Measurements from ENCODE around the gene NSG2. TPM values are rescaled to one million over a fixed set of nuclear protein-coding genes. Genes with fewer than 3 reads are reported as not detected.

The NSG2 gene
- total RNA-seq, 1 experiment from 2014 or later = not detected

DNA sequence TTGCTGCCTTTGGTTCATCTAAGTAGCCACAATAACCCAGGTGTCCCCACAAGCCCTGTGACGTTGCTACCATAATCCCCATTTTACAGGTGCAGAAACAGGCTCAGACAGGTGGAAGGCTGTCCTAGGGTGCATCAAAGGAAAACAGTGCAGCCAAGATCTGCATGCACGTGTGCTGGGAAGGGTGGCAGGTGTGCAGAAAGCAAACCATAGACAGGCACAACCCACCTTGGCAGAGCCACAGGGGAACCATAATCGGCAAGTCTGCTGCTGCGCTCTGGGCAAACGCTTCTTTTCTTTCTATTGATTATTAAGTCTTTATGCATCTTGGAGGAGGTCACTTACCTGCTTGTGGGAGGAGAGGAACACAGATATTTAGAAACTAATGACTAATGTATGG is 7.1 kb downstream of the NSG2 start:
- H3K4me2 ChIP-seq (ENCODE audit: low read depth, low read length, poor library complexity, severe bottlenecking) = no peak overlapping the region
- no peaks in the 10 kb centered on the region for H3K9me2 ChIP-seq (replicated peaks; ENCODE audit: insufficient read depth, low read length)
- H3K4me3 ChIP-seq (ENCODE audit: low read length) = no peak overlapping the region
- H3K36me3 ChIP-seq (ENCODE audit: insufficient read depth, low read length) = no peaks in the 10 kb centered on the region
- no peaks in the 10 kb centered on the region for H3K79me2 ChIP-seq (ENCODE audit: low read length)
- H3K27ac ChIP-seq (ENCODE audit: low read length) = no peak overlapping the region
- no peaks in the 10 kb centered on the region for H3K4me1 ChIP-seq (ENCODE audit: low read length)
- H3K9me3 ChIP-seq (ENCODE audit: low read length) = no peaks in the 10 kb centered on the region
- H4K20me1 ChIP-seq (ENCODE audit: insufficient read depth, low read depth, low read length) = no peaks in the 10 kb centered on the region
- no peak for DNase-seq
- no peak overlapping the region for H2AFZ ChIP-seq (ENCODE audit: low read length)
- no peak overlapping the region for H3K9ac ChIP-seq (ENCODE audit: low read length)
- H3K27me3 ChIP-seq (ENCODE audit: low read length) = no peaks in the 10 kb centered on the region

DNA sequence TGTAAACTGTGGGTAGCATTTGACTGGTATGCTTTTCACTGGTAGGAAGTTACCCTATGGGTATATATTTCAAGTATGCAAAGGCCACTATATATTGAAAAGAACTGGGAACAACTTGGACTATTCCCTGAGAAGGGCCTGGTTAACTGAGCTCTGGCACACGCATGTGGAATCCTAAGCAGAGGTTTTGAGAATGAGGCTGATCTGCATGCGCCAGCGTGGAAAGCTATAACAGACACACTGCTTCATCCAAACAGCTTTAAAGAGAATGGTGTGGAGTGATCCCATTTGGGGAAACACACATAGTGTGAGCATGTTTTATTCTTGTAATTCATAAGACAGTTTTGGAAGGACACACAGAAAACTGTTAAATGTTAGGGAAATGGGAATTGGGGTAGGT is 8.4 kb downstream of the NSG2 start:
- Histone ChIP-seq H4K20me1 (ENCODE audit: insufficient read depth, low read depth, low read length) (no peaks in the 10 kb centered on the region), H3K36me3 (ENCODE audit: insufficient read depth, low read length) (no peaks in the 10 kb centered on the region), H3K4me3 (ENCODE audit: low read length) (no peak overlapping the region), H3K27me3 (ENCODE audit: low read length) (no peaks in the 10 kb centered on the region), H2AFZ (ENCODE audit: low read length) (no peak overlapping the region), H3K4me1 (ENCODE audit: low read length) (no peaks in the 10 kb centered on the region), H3K9me3 (ENCODE audit: low read length) (no peaks in the 10 kb centered on the region), H3K27ac (ENCODE audit: low read length) (no peak overlapping the region), H3K9me2 (replicated peaks; ENCODE audit: insufficient read depth, low read length) (no peaks in the 10 kb centered on the region), H3K4me2 (ENCODE audit: low read depth, low read length, poor library complexity, severe bottlenecking) (no peak overlapping the region), H3K79me2 (ENCODE audit: low read length) (no peaks in the 10 kb centered on the region), H3K9ac (ENCODE audit: low read length) (no peak overlapping the region)
- no peak for DNase-seq

DNA sequence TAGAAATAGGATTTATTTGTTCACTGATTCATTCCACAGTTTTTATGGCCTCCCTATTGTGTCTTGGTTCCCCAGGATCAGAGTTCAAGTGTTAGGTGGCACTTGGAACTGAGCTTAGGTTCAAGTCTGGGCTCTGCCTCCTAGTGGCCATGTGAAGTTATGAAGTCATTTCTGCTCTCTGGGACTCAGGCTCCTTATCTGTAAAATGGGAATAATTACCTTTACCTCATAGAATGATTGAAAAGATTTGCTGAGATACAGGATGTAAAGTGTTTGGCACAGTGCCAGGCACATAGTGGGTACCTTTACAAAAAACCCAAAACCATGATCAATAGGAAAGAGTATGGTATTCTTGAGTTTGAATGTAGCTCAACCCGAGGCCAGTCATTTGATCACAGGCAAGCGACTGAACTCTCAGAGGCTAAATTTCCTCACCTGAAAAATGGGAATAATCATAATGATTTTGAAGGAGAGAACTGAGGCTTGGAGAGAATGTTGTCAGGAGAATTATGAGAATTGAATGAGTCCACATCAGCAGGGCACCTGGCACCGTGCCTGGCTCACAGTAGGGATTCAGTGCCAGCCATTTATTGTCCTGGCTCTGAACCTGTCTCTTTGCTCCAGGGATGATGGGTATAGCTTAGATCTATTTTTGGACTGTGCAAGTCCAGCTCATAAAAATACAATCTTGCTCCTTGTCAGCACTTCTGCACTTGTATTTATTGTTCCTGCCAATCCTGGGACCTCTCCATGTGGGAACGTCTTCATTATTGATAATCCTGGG is 10.8 kb downstream of the NSG2 start:
- Histone ChIP-seq H3K9ac (ENCODE audit: low read length) (no peak overlapping the region), H3K79me2 (ENCODE audit: low read length) (no peaks in the 10 kb centered on the region), H3K9me2 (replicated peaks; ENCODE audit: insufficient read depth, low read length) (no peaks in the 10 kb centered on the region), H4K20me1 (ENCODE audit: insufficient read depth, low read depth, low read length) (no peaks in the 10 kb centered on the region), H3K4me1 (ENCODE audit: low read length) (no peaks in the 10 kb centered on the region), H3K27me3 (ENCODE audit: low read length) (no peaks in the 10 kb centered on the region), H3K9me3 (ENCODE audit: low read length) (no peaks in the 10 kb centered on the region), H3K27ac (ENCODE audit: low read length) (no peak overlapping the region), H3K4me3 (ENCODE audit: low read length) (no peak overlapping the region), H3K4me2 (ENCODE audit: low read depth, low read length, poor library complexity, severe bottlenecking) (no peak overlapping the region), H2AFZ (ENCODE audit: low read length) (no peak overlapping the region), H3K36me3 (ENCODE audit: insufficient read depth, low read length) (no peaks in the 10 kb centered on the region)
- DNase-seq = no peak

GRCh38 chr5:174057206-174057605 is 11.7 kb downstream of the NSG2 start:
- H3K27me3 ChIP-seq (ENCODE audit: low read length) = no peaks in the 10 kb centered on the region
- no peaks in the 10 kb centered on the region for H3K79me2 ChIP-seq (ENCODE audit: low read length)
- no peaks in the 10 kb centered on the region for H4K20me1 ChIP-seq (ENCODE audit: insufficient read depth, low read depth, low read length)
- DNase-seq = no peak
- H3K4me1 ChIP-seq (ENCODE audit: low read length) = no peaks in the 10 kb centered on the region
- no peak overlapping the region for H3K4me2 ChIP-seq (ENCODE audit: low read depth, low read length, poor library complexity, severe bottlenecking)
- H3K9me2 ChIP-seq (replicated peaks; ENCODE audit: insufficient read depth, low read length) = no peaks in the 10 kb centered on the region
- no peaks in the 10 kb centered on the region for H3K36me3 ChIP-seq (ENCODE audit: insufficient read depth, low read length)
- no peak overlapping the region for H2AFZ ChIP-seq (ENCODE audit: low read length)
- no peak overlapping the region for H3K4me3 ChIP-seq (ENCODE audit: low read length)
- H3K9ac ChIP-seq (ENCODE audit: low read length) = no peak overlapping the region
- no peak overlapping the region for H3K27ac ChIP-seq (ENCODE audit: low read length)
- H3K9me3 ChIP-seq (ENCODE audit: low read length) = no peaks in the 10 kb centered on the region

- no peak overlapping the region for H3K4me2 ChIP-seq (ENCODE audit: low read depth, low read length, poor library complexity, severe bottlenecking)
- no peaks in the 10 kb centered on the region for H3K79me2 ChIP-seq (ENCODE audit: low read length)
- no peaks in the 10 kb centered on the region for H3K9me3 ChIP-seq (ENCODE audit: low read length)
- H3K36me3 ChIP-seq (ENCODE audit: insufficient read depth, low read length) = no peaks in the 10 kb centered on the region
- no peak for DNase-seq
- H3K9ac ChIP-seq (ENCODE audit: low read length) = no peak overlapping the region
- H3K9me2 ChIP-seq (replicated peaks; ENCODE audit: insufficient read depth, low read length) = no peaks in the 10 kb centered on the region
- H3K4me3 ChIP-seq (ENCODE audit: low read length) = no peak overlapping the region
- no peaks in the 10 kb centered on the region for H4K20me1 ChIP-seq (ENCODE audit: insufficient read depth, low read depth, low read length)
- H3K27me3 ChIP-seq (ENCODE audit: low read length) = no peaks in the 10 kb centered on the region
- no peak overlapping the region for H3K27ac ChIP-seq (ENCODE audit: low read length)
- no peaks in the 10 kb centered on the region for H3K4me1 ChIP-seq (ENCODE audit: low read length)
- H2AFZ ChIP-seq (ENCODE audit: low read length) = no peak overlapping the region
These were observed 13.1 kb downstream of the NSG2 start for GRCh38 chr5:174058433-174059122.

DNA sequence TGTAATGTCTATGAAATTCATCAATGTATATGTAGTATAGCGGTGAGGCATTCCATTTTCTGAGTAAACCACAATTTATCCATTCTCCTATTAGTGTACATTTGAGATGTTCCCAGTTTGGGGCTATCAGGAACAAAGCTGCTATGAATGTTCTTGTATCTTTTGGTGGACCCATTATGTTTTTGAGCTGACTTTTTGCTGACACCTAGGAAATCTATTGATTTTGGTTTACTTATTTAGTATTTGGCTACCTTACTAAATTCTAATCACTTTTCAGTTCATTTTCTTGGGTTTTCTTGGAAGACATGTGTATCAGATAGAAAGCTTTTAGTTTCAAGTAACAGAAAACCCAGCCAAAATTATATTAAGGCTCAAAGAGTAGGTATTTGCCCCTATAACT is 13.7 kb downstream of the NSG2 start:
- Histone ChIP-seq H3K9me3 (ENCODE audit: low read length) (no peaks in the 10 kb centered on the region), H2AFZ (ENCODE audit: low read length) (no peak overlapping the region), H3K9me2 (replicated peaks; ENCODE audit: insufficient read depth, low read length) (no peaks in the 10 kb centered on the region), H3K36me3 (ENCODE audit: insufficient read depth, low read length) (no peaks in the 10 kb centered on the region), H3K4me3 (ENCODE audit: low read length) (no peak overlapping the region), H4K20me1 (ENCODE audit: insufficient read depth, low read depth, low read length) (no peaks in the 10 kb centered on the region), H3K9ac (ENCODE audit: low read length) (no peak overlapping the region), H3K27me3 (ENCODE audit: low read length) (no peaks in the 10 kb centered on the region), H3K4me1 (ENCODE audit: low read length) (no peaks in the 10 kb centered on the region), H3K27ac (ENCODE audit: low read length) (no peak overlapping the region), H3K4me2 (ENCODE audit: low read depth, low read length, poor library complexity, severe bottlenecking) (no peak overlapping the region), H3K79me2 (ENCODE audit: low read length) (no peaks in the 10 kb centered on the region)
- DNase-seq = no peak

DNA sequence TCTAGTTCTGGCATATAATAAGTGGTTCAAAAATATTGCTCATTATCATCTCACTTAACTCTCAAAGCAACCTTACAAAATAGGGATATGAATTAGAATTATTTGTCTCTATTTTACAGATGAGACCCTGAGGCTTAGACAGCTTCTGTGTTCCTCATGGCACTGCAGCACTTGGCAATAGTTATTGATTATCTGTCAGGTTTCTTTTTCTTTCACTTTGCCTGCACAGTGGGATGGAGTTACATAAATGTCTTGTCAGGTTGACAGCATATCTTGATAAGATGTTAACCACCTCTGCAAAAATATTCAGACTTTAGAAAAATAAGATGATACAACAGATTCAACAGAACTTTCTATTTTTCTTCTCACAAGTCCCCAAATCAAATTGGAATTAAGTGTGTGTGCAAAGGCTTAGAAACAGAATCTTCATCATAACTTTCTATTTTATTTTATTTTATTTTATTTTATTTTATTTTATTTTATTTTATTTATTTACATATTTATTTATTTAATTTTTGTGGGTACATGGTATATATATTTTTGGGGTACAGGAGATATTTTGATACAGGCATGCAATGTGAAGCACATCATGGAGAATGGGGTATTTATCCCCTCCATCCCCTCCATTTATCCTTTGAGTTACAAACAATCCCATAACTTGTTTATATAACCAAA is 17.7 kb downstream of the NSG2 start:
- no peak for DNase-seq
- H3K9ac ChIP-seq (ENCODE audit: low read length) = no peak overlapping the region
- H3K27me3 ChIP-seq (ENCODE audit: low read length) = no peaks in the 10 kb centered on the region
- H3K4me2 ChIP-seq (ENCODE audit: low read depth, low read length, poor library complexity, severe bottlenecking) = no peak overlapping the region
- H3K27ac ChIP-seq (ENCODE audit: low read length) = no peak overlapping the region
- H3K36me3 ChIP-seq (ENCODE audit: insufficient read depth, low read length) = no peaks in the 10 kb centered on the region
- no peak overlapping the region for H2AFZ ChIP-seq (ENCODE audit: low read length)
- H3K9me2 ChIP-seq (replicated peaks; ENCODE audit: insufficient read depth, low read length) = no peaks in the 10 kb centered on the region
- H3K4me1 ChIP-seq (ENCODE audit: low read length) = no peaks in the 10 kb centered on the region
- no peak overlapping the region for H3K4me3 ChIP-seq (ENCODE audit: low read length)
- H4K20me1 ChIP-seq (ENCODE audit: insufficient read depth, low read depth, low read length) = no peaks in the 10 kb centered on the region
- H3K79me2 ChIP-seq (ENCODE audit: low read length) = no peaks in the 10 kb centered on the region
- no peaks in the 10 kb centered on the region for H3K9me3 ChIP-seq (ENCODE audit: low read length)

DNA sequence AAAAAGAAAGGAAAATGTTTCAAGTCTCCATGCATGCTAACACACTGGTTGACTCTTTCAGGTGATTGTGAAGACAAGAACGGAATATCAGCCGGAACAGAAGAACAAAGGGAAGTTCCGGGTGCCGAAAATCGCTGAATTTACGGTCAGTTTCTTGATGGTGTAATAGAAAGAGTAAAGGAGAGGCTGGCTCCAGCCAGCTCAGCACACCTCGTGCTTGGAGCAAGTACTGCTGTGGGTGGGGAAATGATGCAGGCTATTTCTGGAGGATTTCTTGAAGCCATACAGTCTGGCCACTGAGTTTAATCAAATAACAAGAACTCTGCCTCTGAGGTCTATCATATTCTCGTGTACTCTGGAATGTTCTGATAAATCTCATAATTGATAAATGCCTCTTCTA is 18.7 kb downstream of the NSG2 start:
- H3K4me1 ChIP-seq (ENCODE audit: low read length) = no peaks in the 10 kb centered on the region
- H3K4me3 ChIP-seq (ENCODE audit: low read length) = no peak overlapping the region
- no peaks in the 10 kb centered on the region for H3K36me3 ChIP-seq (ENCODE audit: insufficient read depth, low read length)
- no peak overlapping the region for H3K27ac ChIP-seq (ENCODE audit: low read length)
- H3K27me3 ChIP-seq (ENCODE audit: low read length) = no peaks in the 10 kb centered on the region
- H3K79me2 ChIP-seq (ENCODE audit: low read length) = no peaks in the 10 kb centered on the region
- no peaks in the 10 kb centered on the region for H3K9me2 ChIP-seq (replicated peaks; ENCODE audit: insufficient read depth, low read length)
- no peak overlapping the region for H3K9ac ChIP-seq (ENCODE audit: low read length)
- no peaks in the 10 kb centered on the region for H4K20me1 ChIP-seq (ENCODE audit: insufficient read depth, low read depth, low read length)
- DNase-seq = no peak
- no peak overlapping the region for H3K4me2 ChIP-seq (ENCODE audit: low read depth, low read length, poor library complexity, severe bottlenecking)
- no peak overlapping the region for H2AFZ ChIP-seq (ENCODE audit: low read length)
- H3K9me3 ChIP-seq (ENCODE audit: low read length) = no peaks in the 10 kb centered on the region

Measured in Karpas-422 (cell line).